ENCODE results near the gene CT55.

- TF ChIP-seq CTCF (tag by site-specific recombination; IDR thresholded peaks at IDR 0.05) (no peak), MYNN (tag by site-specific recombination; IDR thresholded peaks at IDR 0.05; ENCODE audit: borderline replicate concordance) (no peak), ZNF398 (tag by site-specific recombination; IDR thresholded peaks at IDR 0.05) (no peak), ZFP3 (tag by site-specific recombination; IDR thresholded peaks at IDR 0.05; ENCODE audit: low read depth) (no peak), ZNF747 (tag by site-specific recombination; IDR thresholded peaks at IDR 0.05) (no peak), WT1 (tag by site-specific recombination; IDR thresholded peaks at IDR 0.05) (no peak), ZNF221 (tag by site-specific recombination; IDR thresholded peaks at IDR 0.05; ENCODE audit: borderline replicate concordance) (no peak), GLI2 (tag by site-specific recombination; IDR thresholded peaks at IDR 0.05; ENCODE audit: borderline replicate concordance, low read depth) (no peak), ZNF514 (tag by site-specific recombination; IDR thresholded peaks at IDR 0.05) (no peak), ZBTB26 (tag by site-specific recombination; optimal IDR thresholded peaks at IDR 0.05) (no peak), ZNF112 (tag by site-specific recombination; IDR thresholded peaks at IDR 0.05) (no peak), ZNF121 (tag by site-specific recombination; IDR thresholded peaks at IDR 0.05) (no peak)
Measured at GRCh38 chrX:135170877-135171519, at the start of gene CT55.

Measured in HEK293 (cell line).